Measurements from ENCODE around the gene ADARB2.
"Not testable (repeated sequence)": the region's sequence is repeated elsewhere in the genome, so short reads cannot be mapped to it uniquely, and the experiment has no call there.

The ADARB2 gene

GRCh38 chr10:1255118-1255517 lies 482.2 kb downstream of the ADARB2 start:
- DNase-seq (ENCODE audit: low read depth) = no peak

- DNase-seq (ENCODE audit: low read depth) = no peak
Observed at GRCh38 chr10:1253523-1254353, 483.6 kb downstream of the ADARB2 start.

GRCh38 chr10:1251769-1252168 lies 485.6 kb downstream of the ADARB2 start:
- no peak for DNase-seq (ENCODE audit: low read depth)

GRCh38 chr10:1249142-1249920 lies 488.0 kb downstream of the ADARB2 start:
- DNase-seq (ENCODE audit: low read depth) = no peak

GRCh38 chr10:1248262-1248630 lies 489.1 kb downstream of the ADARB2 start:
- DNase-seq (ENCODE audit: low read depth) = not testable (repeated sequence)

GRCh38 chr10:1247598-1248261 lies 489.6 kb downstream of the ADARB2 start:
- DNase-seq (ENCODE audit: low read depth) = no peak

- DNase-seq (ENCODE audit: low read depth) = no peak
Observed at GRCh38 chr10:1244493-1244892, 492.8 kb downstream of the ADARB2 start.

- DNase-seq (ENCODE audit: low read depth) = no peak
Observed at GRCh38 chr10:1243486-1244234, 493.7 kb downstream of the ADARB2 start.

GRCh38 chr10:1242975-1243374 lies 494.4 kb downstream of the ADARB2 start:
- DNase-seq (ENCODE audit: low read depth) = no peak

- DNase-seq (ENCODE audit: low read depth) = no peak
Observed at GRCh38 chr10:1241973-1242935, 495.1 kb downstream of the ADARB2 start.

GRCh38 chr10:1241322-1241890 lies 495.9 kb downstream of the ADARB2 start:
- no peak for DNase-seq (ENCODE audit: low read depth)

GRCh38 chr10:1240341-1240775 lies 497.0 kb downstream of the ADARB2 start:
- DNase-seq (ENCODE audit: low read depth) = no peak

- no peak for DNase-seq (ENCODE audit: low read depth)
Observed at GRCh38 chr10:1233031-1233430, 504.3 kb downstream of the ADARB2 start.

GRCh38 chr10:1232164-1232911 lies 505.0 kb downstream of the ADARB2 start:
- DNase-seq (ENCODE audit: low read depth) = no peak

- DNase-seq (ENCODE audit: low read depth) = no peak
Observed at GRCh38 chr10:1230592-1231275, 506.6 kb downstream of the ADARB2 start.

- no peak for DNase-seq (ENCODE audit: low read depth)
Observed at GRCh38 chr10:1230138-1230537, 507.2 kb downstream of the ADARB2 start.

GRCh38 chr10:1229574-1229973 lies 507.8 kb downstream of the ADARB2 start:
- DNase-seq (ENCODE audit: low read depth) = no peak

GRCh38 chr10:1229116-1229515 lies 508.2 kb downstream of the ADARB2 start:
- no peak for DNase-seq (ENCODE audit: low read depth)

GRCh38 chr10:1228467-1228975 lies 508.8 kb downstream of the ADARB2 start:
- no peak for DNase-seq (ENCODE audit: low read depth)
